GM23338 (cell line): ENCODE results near the gene TMEM132A. TPM values are rescaled to one million over a fixed set of nuclear protein-coding genes. Genes with fewer than 3 reads are reported as not detected.
A peak's percentile ranks its signal among the peaks of the same experiment; 100 is the strongest.

Experiments
- ATAC-seq: fragments of 200-7000 bp; cut with Tn5 transposase; 3 replicates; pipeline ENCODE4 v1.9.1; 2020
- DNase-seq: peaks from one replicate; pipeline ENCODE4 v3.0.0-alpha.2; 2015; ENCODE audit warnings: low spot score
- H2AFZ ChIP-seq: fragments of 200-600 bp; sonication (generic); 2 replicates; pipeline ENCODE4 v1.8.0; 2016; ENCODE audit warnings: antibody characterized with exemption, mild to moderate bottlenecking, moderate library complexity
- H3F3A ChIP-seq: fragments of 200-600 bp; sonication (generic); replicated peaks from 2 replicates; pipeline ENCODE4 v1.8.0; 2017; ENCODE audit warnings: antibody characterized with exemption, mixed run types, low read depth
- H3K27ac ChIP-seq: fragments of 200-600 bp; sonication (generic); 2 replicates; pipeline ENCODE4 v1.6.1; 2016; ENCODE audit warnings: low read depth
- H3K27me3 ChIP-seq: fragments of 200-600 bp; sonication (generic); 2 replicates; pipeline ENCODE4 v1.8.0; 2016; ENCODE audit warnings: mild to moderate bottlenecking, mixed run types, moderate library complexity; ENCODE audit not compliant: insufficient read depth
- H3K36me3 ChIP-seq: fragments of 200-600 bp; sonication (generic); 2 replicates; pipeline ENCODE4 v1.8.0; 2016; ENCODE audit warnings: mild to moderate bottlenecking; ENCODE audit not compliant: insufficient read depth
- H3K4me1 ChIP-seq: fragments of 200-600 bp; sonication (generic); 2 replicates; pipeline ENCODE4 v1.8.0; 2016; ENCODE audit warnings: mild to moderate bottlenecking, moderate library complexity; ENCODE audit not compliant: insufficient read depth
- H3K4me2 ChIP-seq: fragments of 200-600 bp; sonication (generic); 2 replicates; pipeline ENCODE4 v1.7.1; 2017; ENCODE audit warnings: mixed run types
- H3K4me3 ChIP-seq: fragments of 200-600 bp; sonication (generic); 2 replicates; pipeline ENCODE4 v1.6.1; 2016; ENCODE audit warnings: mixed run types
- H3K79me2 ChIP-seq: fragments of 200-600 bp; sonication (generic); replicated peaks from 2 replicates; pipeline ENCODE4 v1.8.0; 2017; ENCODE audit warnings: mild to moderate bottlenecking; ENCODE audit not compliant: insufficient read depth
- H3K9me2 ChIP-seq: fragments of 200-600 bp; sonication (generic); 2 replicates; pipeline ENCODE4 v1.8.0; 2017; ENCODE audit not compliant: insufficient read depth
- H4K20me1 ChIP-seq: fragments of 200-600 bp; sonication (generic); replicated peaks from 2 replicates; pipeline ENCODE4 v1.8.0; 2017; ENCODE audit warnings: mild to moderate bottlenecking; ENCODE audit not compliant: insufficient read depth
- H3K27ac Mint-ChIP-seq: 2 replicates; pipeline ENCODE4 v1.8.0; 2020; ENCODE audit warnings: inconsistent platforms, mild to moderate bottlenecking, moderate library complexity, mixed read lengths
- H3K27me3 Mint-ChIP-seq: 3 replicates; pipeline ENCODE4 v1.8.0; 2022; ENCODE audit warnings: low read depth, mild to moderate bottlenecking, moderate library complexity, mixed read lengths, inconsistent platforms; ENCODE audit not compliant: insufficient read depth, poor library complexity
- H3K36me3 Mint-ChIP-seq: 3 replicates; pipeline ENCODE4 v1.8.0; 2021; ENCODE audit warnings: low read depth, mild to moderate bottlenecking, inconsistent platforms, moderate library complexity, mixed read lengths
- H3K4me1 Mint-ChIP-seq: 3 replicates; pipeline ENCODE4 v1.8.0; 2020; ENCODE audit warnings: mild to moderate bottlenecking, inconsistent platforms, mixed read lengths
- H3K4me3 Mint-ChIP-seq: 3 replicates; pipeline ENCODE4 v1.8.0; 2021; ENCODE audit warnings: moderate library complexity, mild to moderate bottlenecking, inconsistent platforms, mixed read lengths
- H3K9me3 Mint-ChIP-seq: 3 replicates; pipeline ENCODE4 v1.8.0; 2020; ENCODE audit warnings: moderate library complexity, mild to moderate bottlenecking, inconsistent platforms, mixed read lengths
- CREB1 ChIP-seq: fragments of 250-450 bp; sonication (Bioruptor Pico); IDR thresholded peaks from 2 replicates; pipeline ENCODE4 v1.5.0; 2020; ENCODE audit warnings: low read depth, mild to moderate bottlenecking, moderate library complexity
- ETS1 ChIP-seq: IDR thresholded peaks from 2 replicates; pipeline ENCODE4 v1.6.1; 2016; ENCODE audit warnings: antibody characterized with exemption
- EZH2 ChIP-seq: fragments of 200-600 bp; sonication (generic); IDR thresholded peaks from one replicate; pipeline ENCODE4 v1.8.0; 2017; ENCODE audit warnings: antibody characterized with exemption, mild to moderate bottlenecking, low read depth; ENCODE audit not compliant: unreplicated experiment
- EZH2phosphoT487 ChIP-seq: fragments of 200-600 bp; sonication (generic); IDR thresholded peaks from one replicate; pipeline ENCODE4 v1.8.1; 2018; ENCODE audit warnings: antibody characterized with exemption; ENCODE audit not compliant: unreplicated experiment
- JUNB ChIP-seq: IDR thresholded peaks from one replicate; pipeline ENCODE4 v1.6.1; 2016; ENCODE audit warnings: antibody characterized with exemption; ENCODE audit not compliant: unreplicated experiment
- NANOG ChIP-seq: IDR thresholded peaks from 2 replicates; pipeline ENCODE4 v1.6.1; 2016; ENCODE audit warnings: antibody characterized with exemption, borderline replicate concordance
- POLR2AphosphoS5 ChIP-seq: IDR thresholded peaks from 2 replicates; pipeline ENCODE4 v1.6.1; 2016; ENCODE audit warnings: antibody characterized with exemption, low read depth
- STAT1 ChIP-seq: IDR thresholded peaks from one replicate; pipeline ENCODE4 v1.6.1; 2016; ENCODE audit warnings: antibody characterized with exemption; ENCODE audit not compliant: unreplicated experiment
- ZNF462 ChIP-seq: fragments of 250-450 bp; sonication (Bioruptor Pico); IDR thresholded peaks from 2 replicates; pipeline ENCODE4 v1.5.0; 2020; ENCODE audit warnings: mild to moderate bottlenecking, moderate library complexity
- polyA plus RNA-seq: library from polyadenylated mRNA; unstranded; fragments of >200 nt; fragmentation: Nextera tagmentation; extraction: Ambion mirVana; gene quantifications from 2 replicates; pipeline ENCODE4 v1.2.1, GENCODE V29; 2016
- total RNA-seq: library from RNA; depleted of rRNA; stranded (reverse); fragments of >200 nt; shearing (Covaris generic); gene quantifications from 2 replicates; pipeline ENCODE4 v1.2.3, GENCODE V29; 2014
- TF ChIP-seq, protein P1 (sequence below), 2 experiments: fragments of 200-600 bp in 1 of 2; sonication (generic) in 1 of 2; conservative IDR thresholded peaks; 2 replicates each; pipeline versions ENCODE4 v1.5.1 to v1.6.1; 2016 to 2017; ENCODE audit warnings: antibody characterized with exemption in 2 of 2, low read depth in 2 of 2, mild to moderate bottlenecking in 2 of 2, moderate library complexity in 1 of 2

The TMEM132A gene
- total and polyA plus RNA-seq, 2 experiments from 2014 or later, result 36.2 to 96.6 TPM

GRCh38 chr11:60905551-60906113 lies 18.6 kb upstream of the TMEM132A start:
- Histone ChIP-seq H3K27ac (peak overlapping the region; percentile 90), H3K36me3 (peaks cover 9% of the 10 kb centered on the region), H3K9me2 (no peaks in the 10 kb centered on the region), H3K27me3 (no peaks in the 10 kb centered on the region), H4K20me1 (peaks cover 25% of the 10 kb centered on the region), H3K4me1 (peaks cover 12% of the 10 kb centered on the region), H3K4me2 (peak overlapping the region; percentile 98), H3F3A (peaks cover 5% of the 10 kb centered on the region; the same call in 1 of the 2 replicates), H3K79me2 (peaks cover 38% of the 10 kb centered on the region), H3K4me3 (peak overlapping the region; percentile 86), H2AFZ (peak overlapping the region; percentile 72; the same call in 1 of the 2 replicates)
- peak; percentile 11 for DNase-seq
- peak overlapping the region; percentile 77 for H3K4me3 Mint-ChIP-seq
- TF ChIP-seq CREB1 (CRISPR knock-in tag) (0 out of 2 replicates have a peak, but pooled peaks have one; percentile 12), EZH2phosphoT487 (no peak)
- H3K9me3 Mint-ChIP-seq, result no peaks in the 10 kb centered on the region
- no peaks in the 10 kb centered on the region for H3K27me3 Mint-ChIP-seq
- ATAC-seq, result peak; percentile 5; the same call in 2 of the 3 replicates
- H3K36me3 Mint-ChIP-seq, result peaks cover 31% of the 10 kb centered on the region
- H3K27ac Mint-ChIP-seq, result peak overlapping the region; percentile 92
- peaks cover 16% of the 10 kb centered on the region for H3K4me1 Mint-ChIP-seq

DNA sequence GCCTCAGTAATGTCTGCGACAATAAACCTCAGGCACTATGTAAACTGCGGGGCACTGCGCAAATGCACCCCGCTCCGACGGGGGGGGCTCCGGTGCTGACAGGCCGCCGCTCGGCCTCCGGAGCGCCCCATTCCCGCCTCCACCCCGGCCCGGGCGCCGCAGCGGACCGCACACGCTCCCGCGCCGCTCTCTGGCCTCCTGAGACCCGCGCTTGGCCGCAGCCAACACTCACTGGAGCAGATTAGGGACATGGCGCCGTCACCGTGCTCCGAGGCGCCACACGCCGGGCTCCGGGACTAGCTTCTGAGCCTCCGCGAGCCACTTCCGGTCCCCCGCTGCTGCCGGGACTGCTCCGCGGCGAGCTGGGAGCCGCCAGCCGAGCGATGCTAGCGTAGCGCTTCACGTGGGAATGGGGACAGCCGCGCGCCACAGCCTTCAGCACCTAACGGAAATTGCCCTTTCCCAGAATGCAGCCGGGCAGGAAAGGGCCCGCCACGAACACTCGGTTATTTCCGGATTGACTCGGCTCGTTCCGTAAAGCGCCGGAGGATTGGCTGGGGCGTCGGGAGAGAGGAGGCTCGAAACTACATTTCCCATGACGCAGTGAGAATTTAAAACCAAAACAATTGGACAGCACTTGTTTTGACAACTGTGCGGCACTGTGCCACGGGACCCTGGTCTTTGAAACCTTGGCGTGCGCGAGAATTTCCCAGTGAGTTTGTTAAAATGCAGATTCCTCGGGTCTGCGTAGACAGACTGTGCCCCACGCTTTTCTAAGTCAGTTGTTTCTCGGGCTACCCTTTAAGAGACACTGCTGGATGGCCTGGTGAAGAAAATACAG lies 17.9 kb upstream of the TMEM132A start, which contains the start of gene PRPF19:
PRPF19 (minus strand) TSS at position 454 of the 841 bp plus-strand sequence; CDS start at position 251, 203 bp downstream.
- H3K9me3 Mint-ChIP-seq, result no peaks in the 10 kb centered on the region
- ATAC-seq, result peak; percentile 93
- H3K36me3 Mint-ChIP-seq, result peaks cover 24% of the 10 kb centered on the region
- no peak for TF ChIP-seq EZH2phosphoT487
- TF ChIP-seq, protein P1, sequence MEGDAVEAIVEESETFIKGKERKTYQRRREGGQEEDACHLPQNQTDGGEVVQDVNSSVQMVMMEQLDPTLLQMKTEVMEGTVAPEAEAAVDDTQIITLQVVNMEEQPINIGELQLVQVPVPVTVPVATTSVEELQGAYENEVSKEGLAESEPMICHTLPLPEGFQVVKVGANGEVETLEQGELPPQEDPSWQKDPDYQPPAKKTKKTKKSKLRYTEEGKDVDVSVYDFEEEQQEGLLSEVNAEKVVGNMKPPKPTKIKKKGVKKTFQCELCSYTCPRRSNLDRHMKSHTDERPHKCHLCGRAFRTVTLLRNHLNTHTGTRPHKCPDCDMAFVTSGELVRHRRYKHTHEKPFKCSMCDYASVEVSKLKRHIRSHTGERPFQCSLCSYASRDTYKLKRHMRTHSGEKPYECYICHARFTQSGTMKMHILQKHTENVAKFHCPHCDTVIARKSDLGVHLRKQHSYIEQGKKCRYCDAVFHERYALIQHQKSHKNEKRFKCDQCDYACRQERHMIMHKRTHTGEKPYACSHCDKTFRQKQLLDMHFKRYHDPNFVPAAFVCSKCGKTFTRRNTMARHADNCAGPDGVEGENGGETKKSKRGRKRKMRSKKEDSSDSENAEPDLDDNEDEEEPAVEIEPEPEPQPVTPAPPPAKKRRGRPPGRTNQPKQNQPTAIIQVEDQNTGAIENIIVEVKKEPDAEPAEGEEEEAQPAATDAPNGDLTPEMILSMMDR (conservative IDR thresholded peaks at IDR 0.05; ENCODE audit: low read depth in 2 of 2), result no peak
- peak; percentile 91 for TF ChIP-seq ETS1
- 0 out of 2 replicates have a peak, but pooled peaks have one; percentile 25 for TF ChIP-seq CREB1 (CRISPR knock-in tag)
- TF ChIP-seq POLR2AphosphoS5, result peak; percentile 89
- TF ChIP-seq EZH2, result no peak
- TF ChIP-seq ZNF462 (CRISPR knock-in tag), result no peak
- no peak for TF ChIP-seq JUNB
- TF ChIP-seq STAT1, result no peak
- no peak for TF ChIP-seq NANOG

More for the DNA sequence above, 17.9 kb upstream of the TMEM132A start, which contains the start of gene PRPF19:
- H4K20me1 ChIP-seq, result peaks cover 25% of the 10 kb centered on the region
- H3K27me3 ChIP-seq, result no peaks in the 10 kb centered on the region
- H3K4me3 Mint-ChIP-seq, result peak within 1 kb of the TSS; percentile 77
- H3K27ac ChIP-seq, result peak within 1 kb of the TSS; percentile 90
- H3K4me2 ChIP-seq, result peak within 1 kb of the TSS; percentile 98
- H3K9me2 ChIP-seq, result no peaks in the 10 kb centered on the region
- H3K4me1 ChIP-seq, result peaks cover 12% of the 10 kb centered on the region
- H3F3A ChIP-seq, result peaks cover 5% of the 10 kb centered on the region; the same call in 1 of the 2 replicates
- H3K4me3 ChIP-seq, result peak within 1 kb of the TSS; percentile 86
- peak within 1 kb of the TSS; percentile 93 for H3K27ac Mint-ChIP-seq
- no peaks in the 10 kb centered on the region for H3K27me3 Mint-ChIP-seq
- H2AFZ ChIP-seq, result peak within 1 kb of the TSS; percentile 72; the same call in 1 of the 2 replicates
- H3K36me3 ChIP-seq, result peaks cover 9% of the 10 kb centered on the region
- peaks cover 16% of the 10 kb centered on the region for H3K4me1 Mint-ChIP-seq
- peak; percentile 99 for DNase-seq
- peaks cover 38% of the 10 kb centered on the region for H3K79me2 ChIP-seq
